Endodermal cell (in vitro differentiated cells): ENCODE measurements around the gene RAPGEFL1. TPM values are rescaled to one million over a fixed set of nuclear protein-coding genes. Genes with fewer than 3 reads are reported as not detected.

Experiments used
- DNase-seq: peaks from one replicate; pipeline ENCODE4 v3.0.0-alpha.2; 2017
- H3K27ac ChIP-seq: 2 replicates; pipeline ENCODE4 v1.5.1; 2013; ENCODE audit warnings: mild to moderate bottlenecking, low read depth, low read length, moderate library complexity
- H3K27me3 ChIP-seq: 2 replicates; pipeline ENCODE4 v1.6.1; 2013; ENCODE audit warnings: mild to moderate bottlenecking, low read length, moderate library complexity; ENCODE audit not compliant: insufficient read depth, control insufficient read depth, poor library complexity, severe bottlenecking
- H3K36me3 ChIP-seq: 2 replicates; pipeline ENCODE4 v1.7.0; 2013; ENCODE audit warnings: mild to moderate bottlenecking, low read length, moderate library complexity; ENCODE audit not compliant: control insufficient read depth, insufficient read depth
- H3K4me1 ChIP-seq: one replicate; pipeline ENCODE4 v1.7.0; 2013; ENCODE audit warnings: low read length; ENCODE audit not compliant: control insufficient read depth, insufficient read depth
- H3K4me3 ChIP-seq: 2 replicates; pipeline ENCODE4 v1.5.1; 2013; ENCODE audit warnings: mild to moderate bottlenecking, low read length, moderate library complexity
- H3K9ac ChIP-seq: 2 replicates; pipeline ENCODE4 v1.6.1; 2013; ENCODE audit warnings: mild to moderate bottlenecking, low read length, moderate library complexity; ENCODE audit not compliant: poor library complexity, severe bottlenecking; ENCODE audit errors: extremely low read depth
- H3K9me3 ChIP-seq: 2 replicates; pipeline ENCODE4 v1.6.1; 2013; ENCODE audit warnings: mild to moderate bottlenecking, low read length, moderate library complexity; ENCODE audit not compliant: control insufficient read depth
- H3K27ac Mint-ChIP-seq: 2 replicates; pipeline ENCODE4 v1.8.0; 2020; ENCODE audit warnings: mixed read lengths
- H3K27me3 Mint-ChIP-seq: 2 replicates; pipeline ENCODE4 v1.8.0; 2021; ENCODE audit warnings: mild to moderate bottlenecking, mixed read lengths; ENCODE audit not compliant: insufficient read depth
- H3K36me3 Mint-ChIP-seq: 2 replicates; pipeline ENCODE4 v1.8.0; 2020; ENCODE audit warnings: low read depth, mixed read lengths
- H3K4me1 Mint-ChIP-seq: 2 replicates; pipeline ENCODE4 v1.8.0; 2020; ENCODE audit warnings: mixed read lengths
- H3K4me3 Mint-ChIP-seq: 2 replicates; pipeline ENCODE4 v1.8.0; 2020; ENCODE audit warnings: mild to moderate bottlenecking, moderate library complexity, mixed read lengths
- H3K9me3 Mint-ChIP-seq: 2 replicates; pipeline ENCODE4 v1.8.0; 2020; ENCODE audit warnings: mild to moderate bottlenecking, mixed read lengths
- CTCF ChIP-seq: fragments of 200-600 bp; sonication (generic); conservative IDR thresholded peaks from 2 replicates; pipeline ENCODE4 v1.5.0; 2021; ENCODE audit warnings: antibody characterized with exemption, mild to moderate bottlenecking
- WGBS, 2 experiments: methylation state at CpG; one replicate each; pipeline versions ENCODE4 v1.1.5 to v1.1.7; 2013; ENCODE audit warnings: missing lambda C conversion rate in 2 of 2, mixed read lengths in 1 of 2; ENCODE audit not compliant: insufficient coverage in 1 of 2, insufficient read length in 1 of 2; 5-methylcytosine and 5-hydroxymethylcytosine counted together
- total RNA-seq, 2 donors: library from RNA; stranded (reverse); fragmentation: NEBNext Ultra II Directional in 1 of 2; extraction: Animal tissue kit (Norgen Biotek cat#: 25700) in 1 of 2; gene quantifications; 2 replicates in 1 of 2; 3 replicates in 1 of 2; pipeline ENCODE4 v1.2.1, GENCODE V29; 2021

The RAPGEFL1 gene
- total RNA-seq, 2 donors from 2014 or later: 15.6 to 20.8 TPM

GRCh38 chr17:40187238-40187637 is 10.0 kb downstream of the RAPGEFL1 start:
- H3K27me3 ChIP-seq: peaks cover 7% of the 10 kb centered on the region
- no peak for TF ChIP-seq CTCF
- H3K9me3 ChIP-seq: no peaks in the 10 kb centered on the region
- H3K36me3 ChIP-seq: no peaks in the 10 kb centered on the region
- Mint-ChIP-seq H3K9me3 (no peaks in the 10 kb centered on the region), H3K27ac (no peak overlapping the region), H3K27me3 (peaks cover 7% of the 10 kb centered on the region), H3K36me3 (peaks cover 4% of the 10 kb centered on the region), H3K4me1 (peaks cover 12% of the 10 kb centered on the region), H3K4me3 (no peak overlapping the region)
- no peak overlapping the region for H3K27ac ChIP-seq
- WGBS, 2 experiments: 94 to 100% methylated on average over 1 to 3 of the region's 3 CpGs
- no peak overlapping the region for H3K9ac ChIP-seq
- H3K4me3 ChIP-seq: no peak overlapping the region
- no peaks in the 10 kb centered on the region for H3K4me1 ChIP-seq
- DNase-seq: no peak

- Mint-ChIP-seq H3K9me3 (no peaks in the 10 kb centered on the region), H3K27me3 (peaks cover 7% of the 10 kb centered on the region), H3K36me3 (peaks cover 8% of the 10 kb centered on the region), H3K27ac (no peak overlapping the region), H3K4me3 (no peak overlapping the region), H3K4me1 (peaks cover 12% of the 10 kb centered on the region)
- H3K36me3 ChIP-seq: no peaks in the 10 kb centered on the region
- H3K9me3 ChIP-seq: no peaks in the 10 kb centered on the region
- DNase-seq: no peak
- no peak overlapping the region for H3K4me3 ChIP-seq
- peaks cover 7% of the 10 kb centered on the region for H3K27me3 ChIP-seq
- WGBS, 2 experiments: 83 to 97% methylated on average over 1 to 6 of the region's 6 CpGs
- no peaks in the 10 kb centered on the region for H3K4me1 ChIP-seq
- H3K9ac ChIP-seq: no peak overlapping the region
- no peak overlapping the region for H3K27ac ChIP-seq
- no peak for TF ChIP-seq CTCF
These were observed 11.4 kb downstream of the RAPGEFL1 start for GRCh38 chr17:40188694-40189093.

- Histone ChIP-seq H3K36me3 (no peaks in the 10 kb centered on the region), H3K9ac (peak overlapping the region; percentile 17), H3K9me3 (no peaks in the 10 kb centered on the region), H3K4me1 (no peaks in the 10 kb centered on the region), H3K27ac (no peak overlapping the region), H3K4me3 (no peak overlapping the region), H3K27me3 (peaks cover 7% of the 10 kb centered on the region)
- 58 to 62% methylated on average over 9 to 15 of the region's 15 CpGs for WGBS, 2 experiments
- peak; percentile 94 for DNase-seq
- H3K27me3 Mint-ChIP-seq: peaks cover 7% of the 10 kb centered on the region
- H3K9me3 Mint-ChIP-seq: no peaks in the 10 kb centered on the region
- peak overlapping the region; percentile 66 for H3K4me3 Mint-ChIP-seq
- peaks cover 11% of the 10 kb centered on the region for H3K36me3 Mint-ChIP-seq
- no peak overlapping the region for H3K27ac Mint-ChIP-seq
- H3K4me1 Mint-ChIP-seq: peaks cover 12% of the 10 kb centered on the region
- TF ChIP-seq CTCF: peak; percentile 84
These were observed 13.1 kb downstream of the RAPGEFL1 start for GRCh38 chr17:40190197-40191021.
